GM21786 (cell line): ENCODE measurements around the gene NFS1.

ENCODE experiments used
- ATAC-seq: cut with Tn5 transposase; IDR thresholded peaks from one replicate; pipeline ENCODE4 v1.9.1; 2021; ENCODE audit not compliant: unreplicated experiment

Gene NFS1

GRCh38 chr20:35680452-35681183 lies 18.5 kb downstream of the NFS1 start:
- no peak for ATAC-seq

- ATAC-seq = no peak
Measured at GRCh38 chr20:35674921-35675320, 24.2 kb downstream of the NFS1 start.

- ATAC-seq = no peak
Measured at GRCh38 chr20:35673884-35674283, 25.3 kb downstream of the NFS1 start.

- ATAC-seq = no peak
Measured at GRCh38 chr20:35669681-35670080, 29.5 kb downstream of the NFS1 start.

- no peak for ATAC-seq
Measured at GRCh38 chr20:35669221-35669620, 29.9 kb downstream of the NFS1 start.

- ATAC-seq = no peak
Measured at GRCh38 chr20:35665949-35666288, 33.2 kb downstream of the NFS1 start.

GRCh38 chr20:35664466-35665206 lies 34.5 kb downstream of the NFS1 start, which contains the start of the genes CPNE1 and RBM12:
CPNE1 (minus strand) TSS chr20:35664900; CDS start chr20:35632923, 31,977 bp downstream.
RBM12 (minus strand) TSS chr20:35664900; CDS start chr20:35655322, 9,578 bp downstream.
- peak; percentile 77 for ATAC-seq

- ATAC-seq = peak; percentile 19
Measured at GRCh38 chr20:35663516-35664465, 35.4 kb downstream of the NFS1 start.

- no peak for ATAC-seq
Measured at GRCh38 chr20:35662551-35662950, 36.6 kb downstream of the NFS1 start.

- ATAC-seq = no peak
Measured at GRCh38 chr20:35661908-35662307, 37.2 kb downstream of the NFS1 start.

GRCh38 chr20:35661053-35661452 lies 38.1 kb downstream of the NFS1 start:
- ATAC-seq = no peak

- ATAC-seq = no peak
Measured at GRCh38 chr20:35660122-35660937, 38.8 kb downstream of the NFS1 start.

GRCh38 chr20:35657271-35657670 lies 41.9 kb downstream of the NFS1 start:
- ATAC-seq = no peak

GRCh38 chr20:35654415-35654814 lies 44.7 kb downstream of the NFS1 start:
- ATAC-seq = no peak

GRCh38 chr20:35653893-35654292 lies 45.3 kb downstream of the NFS1 start:
- no peak for ATAC-seq

- no peak for ATAC-seq
Measured at GRCh38 chr20:35653430-35653734, 45.8 kb downstream of the NFS1 start.

- ATAC-seq = no peak
Measured at GRCh38 chr20:35652641-35653429, 46.3 kb downstream of the NFS1 start.

GRCh38 chr20:35651958-35652357 lies 47.2 kb downstream of the NFS1 start:
- no peak for ATAC-seq

GRCh38 chr20:35650632-35651031 lies 48.5 kb downstream of the NFS1 start:
- no peak for ATAC-seq

- ATAC-seq = no peak
Measured at GRCh38 chr20:35648836-35649235, 50.3 kb downstream of the NFS1 start.
